HepG2 (cell line): ENCODE measurements around the gene ATP8B1. TPM values are rescaled to one million over a fixed set of nuclear protein-coding genes. Genes with fewer than 3 reads are reported as not detected.

Source experiments
- ATAC-seq: fragments of 200-7000 bp; cut with Tn5 transposase; 3 replicates; pipeline ENCODE4 v1.9.1; 2020; ENCODE audit warnings: mild to moderate bottlenecking, moderate library complexity
- BruUV-seq: library from RNA; stranded (reverse); fragments of 400-500 nt; replicated peaks from 2 replicates; lab custom pipeline; 2021; lab: Mats Ljungman, UMichigan
- CTCF ChIA-PET: fragments of 300-600 bp; formaldehyde crosslinking; extraction: SDS; loops from one replicate; lab custom pipeline; 2021; ENCODE audit warnings: low total read pairs, inconsistent platforms, low intra/inter-chr PET ratio; lab: Yijun Ruan, JAX
- POLR2A ChIA-PET: fragments of 350-600 bp; sonication (Branson Sonifier 250); formaldehyde crosslinking; loops from one replicate; lab custom pipeline; 2020; ENCODE audit warnings: antibody characterized with exemption, inconsistent platforms; lab: Yijun Ruan, JAX
- DNase-seq: peaks from one replicate; pipeline ENCODE4 v3.0.0-alpha.2; 2015; ENCODE audit warnings: low spot score
- FAIRE-seq: peaks from 3 replicates; lab custom pipeline; 2011; peaks lifted over from hg19 to GRCh38; lab: Jason Lieb, UNC
- H2AFZ ChIP-seq: one replicate; pipeline ENCODE4 v1.6.1; 2011; ENCODE audit warnings: low read length, inconsistent platforms
- H3K27ac ChIP-seq: fragments of 300-600 bp; 3 replicates; pipeline ENCODE4 v1.8.0; 2011; ENCODE audit warnings: mixed run types, mild to moderate bottlenecking, mixed read lengths, low read length, inconsistent platforms; ENCODE audit not compliant: insufficient read depth; ENCODE audit errors: extremely low read length
- H3K27me3 ChIP-seq, 2 experiments: fragments of 200-600 bp in 1 of 2; 2 replicates in 1 of 2; 3 replicates in 1 of 2; pipeline versions ENCODE4 v1.6.0 to v1.8.0; 2011; ENCODE audit warnings: low read length in 2 of 2, mild to moderate bottlenecking in 2 of 2, moderate library complexity in 2 of 2, inconsistent platforms in 1 of 2; ENCODE audit not compliant: insufficient read depth in 2 of 2, control insufficient read depth in 1 of 2
- H3K36me3 ChIP-seq, 2 experiments: fragments of 200-600 bp in 1 of 2; replicated peaks in 1 of 2; 2 replicates in 1 of 2; 3 replicates in 1 of 2; pipeline versions ENCODE4 v1.5.1 to v1.8.0; 2011; ENCODE audit warnings: low read length in 2 of 2, inconsistent platforms in 1 of 2; ENCODE audit not compliant: insufficient read depth in 2 of 2, control insufficient read depth in 1 of 2
- H3K4me1 ChIP-seq: 2 replicates; pipeline ENCODE4 v1.5.1; 2012; ENCODE audit warnings: low read length, inconsistent platforms; ENCODE audit not compliant: insufficient read depth
- H3K4me2 ChIP-seq: 2 replicates; pipeline ENCODE4 v1.6.0; 2011; ENCODE audit warnings: low read depth, low read length, inconsistent platforms
- H3K4me3 ChIP-seq, 3 experiments: fragments of 200-600 bp in 1 of 3; sonication (generic), shearing (Covaris generic) in 1 of 3; replicated peaks in 1 of 3; 2 replicates each; pipeline ENCODE4 v1.5.1; 2011 to 2016; ENCODE audit warnings: low read length in 3 of 3, inconsistent platforms in 2 of 3, low read depth in 2 of 3, mild to moderate bottlenecking in 2 of 3, control low read depth in 1 of 3, mixed read lengths in 1 of 3; ENCODE audit not compliant: insufficient read depth in 1 of 3
- H3K79me2 ChIP-seq: one replicate; pipeline ENCODE4 v1.6.1; 2011; ENCODE audit warnings: low read length, inconsistent platforms; ENCODE audit not compliant: insufficient read depth
- H3K9ac ChIP-seq: 2 replicates; pipeline ENCODE4 v1.6.0; 2011; ENCODE audit warnings: mild to moderate bottlenecking, low read depth, low read length, inconsistent platforms; ENCODE audit not compliant: insufficient read depth
- H3K9me3 ChIP-seq: 2 replicates; pipeline ENCODE4 v1.5.1; 2012; ENCODE audit warnings: mild to moderate bottlenecking, low read length
- H4K20me1 ChIP-seq: 2 replicates; pipeline ENCODE4 v1.6.0; 2011; ENCODE audit warnings: inconsistent platforms, mild to moderate bottlenecking, low read length, moderate library complexity; ENCODE audit not compliant: insufficient read depth
- CREM ChIP-seq, 2 experiments: sonication (generic) in 1 of 2; formaldehyde crosslinking in 1 of 2; IDR thresholded peaks; 2 replicates each; pipeline versions ENCODE4 v1.4.0 to v1.6.1; 2016 to 2020; ENCODE audit warnings: antibody characterized with exemption in 1 of 2, mild to moderate bottlenecking in 1 of 2, missing genetic modification reagents in 1 of 2
- DNMT1 ChIP-seq: sonication (generic); formaldehyde crosslinking; IDR thresholded peaks from 2 replicates; pipeline ENCODE4 v1.5.1; 2020; ENCODE audit warnings: mild to moderate bottlenecking, missing genetic modification reagents
- EEA1 ChIP-seq: sonication (generic); formaldehyde crosslinking; IDR thresholded peaks from 2 replicates; pipeline ENCODE4 v1.5.1; 2020; ENCODE audit warnings: mild to moderate bottlenecking, missing genetic modification reagents, borderline replicate concordance
- MBNL3 ChIP-seq: fragments of 250-450 bp; sonication (Bioruptor Pico); conservative IDR thresholded peaks from 2 replicates; pipeline ENCODE4 v1.8.0; 2022; ENCODE audit warnings: mild to moderate bottlenecking, inconsistent platforms
- PRDM15 ChIP-seq: sonication (generic); formaldehyde crosslinking; IDR thresholded peaks from 2 replicates; pipeline ENCODE4 v1.4.0; 2020; ENCODE audit warnings: missing genetic modification reagents
- SIX4 ChIP-seq: sonication (generic); formaldehyde crosslinking; IDR thresholded peaks from 2 replicates; pipeline ENCODE4 v1.4.0; 2020; ENCODE audit warnings: missing genetic modification reagents
- ZKSCAN8 ChIP-seq: IDR thresholded peaks from 2 replicates; pipeline ENCODE4 v1.6.1; 2016; ENCODE audit warnings: borderline replicate concordance, missing genetic modification reagents, missing compliant biosample characterization
- ZNF232 ChIP-seq: sonication (generic); formaldehyde crosslinking; IDR thresholded peaks from 2 replicates; pipeline ENCODE4 v1.4.0; 2020; ENCODE audit warnings: missing genetic modification reagents, borderline replicate concordance
- ZNF329 ChIP-seq: sonication (generic); formaldehyde crosslinking; IDR thresholded peaks from 2 replicates; pipeline ENCODE4 v1.9.0; 2021; ENCODE audit warnings: low read depth, mild to moderate bottlenecking, missing genetic modification reagents
- WGBS: methylation state at CpG from one replicate; pipeline ENCODE4 v1.1.6; 2017; ENCODE audit warnings: low lambda C conversion rate; 5-methylcytosine and 5-hydroxymethylcytosine counted together
- in situ Hi-C: cut with HindIII; loops from 2 replicates; pipeline ENCODE4 v1.10.0; 2017; ENCODE audit warnings: low pct_unique_long_range_greater_than_20kb; ENCODE audit not compliant: extremely low pct_ligation_motif_present
- intact Hi-C: fragments of 100-400 bp; cut with micrococcal nuclease; formaldehyde crosslinking; loops from one replicate; pipeline ENCODE4 v1.10.0; 2022; ENCODE audit not compliant: unreplicated experiment
- polyA plus RNA-seq, 8 experiments: library from polyadenylated mRNA; depleted of rRNA in 3 of 8; stranded (reverse) in 7 of 8; unstranded in 1 of 8; fragments of >200 nt; fragmentation: Illumina TruSeq in 4 of 8; extraction: Trizol in 4 of 8; gene quantifications; 2 replicates each; pipeline versions ENCODE4 v1.2.1 to v1.2.3, GENCODE V29; 2011 to 2016; ENCODE audit warnings: low read depth in 4 of 8, missing spikeins in 1 of 8, mixed read lengths in 1 of 8; ENCODE audit not compliant: insufficient read depth in 1 of 8
- small RNA-seq, 3 experiments: library from RNA; depleted of rRNA; stranded (forward); fragments of <200 nt; gene quantifications; one replicate each; pipeline ENCODE3, GENCODE V24; 2012; ENCODE audit warnings: low read depth in 2 of 3, low replicate concordance in 1 of 3; ENCODE audit not compliant: insufficient read length in 3 of 3, insufficient read depth in 2 of 3
- total RNA-seq, 5 experiments: library from RNA; depleted of rRNA; stranded (reverse); fragments of >200 nt; fragmentation: Illumina TruSeq; extraction: Trizol; gene quantifications; 2 replicates each; pipeline ENCODE4 v1.2.3, GENCODE V29; 2016; ENCODE audit warnings: low read depth in 1 of 5
- TF ChIP-seq, protein P1 (sequence below), 2 experiments: sonication (generic) in 1 of 2; formaldehyde crosslinking in 1 of 2; IDR thresholded peaks; 2 replicates each; pipeline versions ENCODE4 v1.5.1 to v1.6.1; 2011 to 2020; ENCODE audit warnings: borderline replicate concordance in 1 of 2, low read depth in 1 of 2, low read length in 1 of 2, mild to moderate bottlenecking in 1 of 2, missing genetic modification reagents in 1 of 2, moderate library complexity in 1 of 2

The ATP8B1 gene
- total and polyA plus RNA-seq, 2 of the 13 experiments (the other 11 are each of a cell fraction or from before 2014, with no cell fraction given), result 2.8 to 4.0 TPM

- Histone ChIP-seq H2AFZ (no peak overlapping the region), H3K4me1 (no peaks in the 10 kb centered on the region), H4K20me1 (no peaks in the 10 kb centered on the region), H3K9ac (no peak overlapping the region), H3K4me3 (no peak overlapping the region), H3K27me3 (no peaks in the 10 kb centered on the region), H3K27ac (no peak overlapping the region), H3K79me2 (no peaks in the 10 kb centered on the region), H3K36me3 (peaks cover 31 to 78% of the 10 kb centered on the region in 2 experiments), H3K9me3 (no peaks in the 10 kb centered on the region), H3K4me2 (no peak overlapping the region)
- 100% methylated on average over 1 of the region's 1 CpG for WGBS
- TSS peak; percentile 6 for BruUV-seq
- DNase-seq, result no peak
- TF ChIP-seq DNMT1 (CRISPR knock-in tag) (no peak), SIX4 (CRISPR knock-in tag) (no peak), ZKSCAN8 (CRISPR knock-in tag) (no peak), PRDM15 (no peak), MBNL3 (CRISPR knock-in tag) (no peak), EEA1 (no peak), ZNF329 (no peak), CREM (IDR thresholded peaks at IDR 0.05) (no peak), CREM (CRISPR knock-in tag; IDR thresholded peaks at IDR 0.05) (no peak), ZNF232 (CRISPR knock-in tag) (no peak)
- TF ChIP-seq, protein P1, sequence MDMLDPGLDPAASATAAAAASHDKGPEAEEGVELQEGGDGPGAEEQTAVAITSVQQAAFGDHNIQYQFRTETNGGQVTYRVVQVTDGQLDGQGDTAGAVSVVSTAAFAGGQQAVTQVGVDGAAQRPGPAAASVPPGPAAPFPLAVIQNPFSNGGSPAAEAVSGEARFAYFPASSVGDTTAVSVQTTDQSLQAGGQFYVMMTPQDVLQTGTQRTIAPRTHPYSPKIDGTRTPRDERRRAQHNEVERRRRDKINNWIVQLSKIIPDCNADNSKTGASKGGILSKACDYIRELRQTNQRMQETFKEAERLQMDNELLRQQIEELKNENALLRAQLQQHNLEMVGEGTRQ (IDR thresholded peaks at IDR 0.05; ENCODE audit: low read depth, low read length), result no peak
- TF ChIP-seq, protein P1 (CRISPR knock-in tag; IDR thresholded peaks at IDR 0.05; ENCODE audit: borderline replicate concordance), result no peak
- intact Hi-C loops (no loop called here), in situ Hi-C loops (no loop called here)
- POLR2A ChIA-PET, result interaction anchor here (2.0 kb wide), 1 partner anchor 18 kb away, joined by 5 read pairs; the partner anchor contains the start of gene NARS1
- no peak for FAIRE-seq
- CTCF ChIA-PET, result no interaction called here
- ATAC-seq, result no peak
Measured at GRCh38 chr18:57603871-57604270, 199.2 kb downstream of the ATP8B1 start.

Small RNA genes lying within 50 kb of the gene (small RNA-seq; reads per million reads assigned to genes)
- 0 reads per million in 3 experiments for gene RNU6-742P

Other genes with a start within 250 kb of the ATP8B1 start
- 21.9 and 29.1 TPM in 2 replicates for gene FECH, start 216.6 kb downstream of the ATP8B1 start, total RNA-seq (2016; rRNA removed; fragmentation: Illumina TruSeq; extraction: Trizol)
- gene FECH, start 216.6 kb downstream of the ATP8B1 start, polyA plus RNA-seq (2011; rRNA removed), result 14.7 and 16.4 TPM in 2 replicates
- gene NARS1, start 181.5 kb downstream of the ATP8B1 start, total RNA-seq (2016; rRNA removed; fragmentation: Illumina TruSeq; extraction: Trizol), result 200 and 292 TPM in 2 replicates
- gene NARS1, start 181.5 kb downstream of the ATP8B1 start, polyA plus RNA-seq (2011; rRNA removed), result 130 and 144 TPM in 2 replicates
- gene NEDD4L, start 240.9 kb upstream of the ATP8B1 start, total RNA-seq (2016; rRNA removed; fragmentation: Illumina TruSeq; extraction: Trizol), result 155 and 168 TPM in 2 replicates
- 390 and 395 TPM in 2 replicates for gene NEDD4L, start 240.9 kb upstream of the ATP8B1 start, polyA plus RNA-seq (2011; rRNA removed)